ENCODE measurements around the gene STPG4.

DNA sequence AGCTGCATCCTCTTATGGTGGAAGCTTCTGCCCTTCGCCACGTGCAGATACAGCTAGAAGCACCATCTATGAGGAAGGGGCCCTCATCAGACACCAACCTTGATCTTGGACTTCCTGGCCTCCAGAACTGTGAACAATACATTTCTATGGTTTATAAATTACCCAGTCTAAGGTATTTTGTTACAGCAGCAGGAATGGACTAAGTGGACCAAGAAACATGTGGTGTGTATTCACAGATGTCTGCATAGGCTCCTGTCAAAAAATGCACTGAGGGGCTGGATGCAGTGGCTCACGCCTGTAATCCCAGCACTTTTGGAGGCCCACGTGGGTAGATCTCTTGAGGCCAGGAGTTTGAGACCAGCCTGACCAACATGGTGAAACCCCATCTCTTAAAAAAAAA lies 57.5 kb downstream of the STPG4 start:
- TF ChIP-seq, protein P1, sequence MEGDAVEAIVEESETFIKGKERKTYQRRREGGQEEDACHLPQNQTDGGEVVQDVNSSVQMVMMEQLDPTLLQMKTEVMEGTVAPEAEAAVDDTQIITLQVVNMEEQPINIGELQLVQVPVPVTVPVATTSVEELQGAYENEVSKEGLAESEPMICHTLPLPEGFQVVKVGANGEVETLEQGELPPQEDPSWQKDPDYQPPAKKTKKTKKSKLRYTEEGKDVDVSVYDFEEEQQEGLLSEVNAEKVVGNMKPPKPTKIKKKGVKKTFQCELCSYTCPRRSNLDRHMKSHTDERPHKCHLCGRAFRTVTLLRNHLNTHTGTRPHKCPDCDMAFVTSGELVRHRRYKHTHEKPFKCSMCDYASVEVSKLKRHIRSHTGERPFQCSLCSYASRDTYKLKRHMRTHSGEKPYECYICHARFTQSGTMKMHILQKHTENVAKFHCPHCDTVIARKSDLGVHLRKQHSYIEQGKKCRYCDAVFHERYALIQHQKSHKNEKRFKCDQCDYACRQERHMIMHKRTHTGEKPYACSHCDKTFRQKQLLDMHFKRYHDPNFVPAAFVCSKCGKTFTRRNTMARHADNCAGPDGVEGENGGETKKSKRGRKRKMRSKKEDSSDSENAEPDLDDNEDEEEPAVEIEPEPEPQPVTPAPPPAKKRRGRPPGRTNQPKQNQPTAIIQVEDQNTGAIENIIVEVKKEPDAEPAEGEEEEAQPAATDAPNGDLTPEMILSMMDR (IDR thresholded peaks at IDR 0.05) = no peak
- no peak for TF ChIP-seq POLR2A (IDR thresholded peaks at IDR 0.05)

Data from Peyer's patch (tissue), 4 donors.